Dedifferentiated amniotic fluid mesenchymal stem cell (primary cell): ENCODE data around the gene OR10A3.

ENCODE experiments used
- DNase-seq: peaks from one replicate; pipeline ENCODE4 v3.0.0-alpha.2; 2016; ENCODE audit errors: extremely low spot score

OR10A3 gene

DNA sequence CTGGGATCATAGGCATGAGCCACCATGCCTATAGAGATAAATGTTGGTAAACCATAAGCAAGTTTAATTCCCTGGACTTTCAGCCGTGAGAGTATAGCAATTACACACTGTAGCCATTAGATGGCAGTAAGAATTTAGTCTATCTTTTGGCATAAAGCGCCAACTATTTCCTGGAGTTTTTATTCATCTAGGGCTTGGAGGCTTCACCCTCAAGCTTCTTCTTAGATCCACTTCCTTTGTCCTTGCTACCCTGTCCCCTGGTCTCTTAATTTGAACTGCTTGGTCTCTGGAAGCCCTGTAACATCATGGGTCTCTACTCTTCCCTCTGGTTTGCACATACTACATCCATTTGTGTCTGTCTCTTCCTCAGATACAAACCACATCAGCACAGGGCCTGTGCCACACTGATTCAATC is 48.7 kb downstream of the OR10A3 start:
- DNase-seq = peak; percentile 79

DNA sequence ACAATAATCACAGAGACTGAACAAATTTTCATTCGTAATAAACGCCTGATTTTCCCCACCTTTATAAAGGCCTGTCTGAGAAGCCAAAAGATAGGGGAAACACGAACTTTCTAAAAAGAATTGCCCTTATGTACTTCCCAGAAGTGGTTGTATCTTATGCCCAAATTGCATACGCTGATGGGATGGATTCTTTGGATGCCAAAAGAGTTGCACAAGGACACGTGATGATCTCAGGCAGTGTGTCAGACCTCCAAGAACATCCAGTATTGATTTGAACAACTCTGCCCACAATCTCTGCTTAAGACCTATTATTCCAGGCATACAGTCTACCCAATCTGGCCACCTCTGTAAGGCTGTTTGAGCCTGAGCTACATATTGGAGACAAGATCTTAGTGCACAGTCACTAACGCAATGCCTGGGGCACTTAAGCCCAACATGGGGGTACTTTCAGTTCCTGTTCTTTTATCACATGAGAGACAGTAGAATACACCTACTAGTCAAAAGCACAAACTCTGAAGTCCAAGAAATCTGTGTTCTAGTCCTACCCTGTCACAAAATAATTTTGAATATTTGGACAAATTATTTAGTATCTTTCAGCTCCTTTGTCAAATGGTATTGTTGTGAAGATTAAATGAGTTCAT is 49.3 kb downstream of the OR10A3 start:
- DNase-seq = peak; percentile 82

DNA sequence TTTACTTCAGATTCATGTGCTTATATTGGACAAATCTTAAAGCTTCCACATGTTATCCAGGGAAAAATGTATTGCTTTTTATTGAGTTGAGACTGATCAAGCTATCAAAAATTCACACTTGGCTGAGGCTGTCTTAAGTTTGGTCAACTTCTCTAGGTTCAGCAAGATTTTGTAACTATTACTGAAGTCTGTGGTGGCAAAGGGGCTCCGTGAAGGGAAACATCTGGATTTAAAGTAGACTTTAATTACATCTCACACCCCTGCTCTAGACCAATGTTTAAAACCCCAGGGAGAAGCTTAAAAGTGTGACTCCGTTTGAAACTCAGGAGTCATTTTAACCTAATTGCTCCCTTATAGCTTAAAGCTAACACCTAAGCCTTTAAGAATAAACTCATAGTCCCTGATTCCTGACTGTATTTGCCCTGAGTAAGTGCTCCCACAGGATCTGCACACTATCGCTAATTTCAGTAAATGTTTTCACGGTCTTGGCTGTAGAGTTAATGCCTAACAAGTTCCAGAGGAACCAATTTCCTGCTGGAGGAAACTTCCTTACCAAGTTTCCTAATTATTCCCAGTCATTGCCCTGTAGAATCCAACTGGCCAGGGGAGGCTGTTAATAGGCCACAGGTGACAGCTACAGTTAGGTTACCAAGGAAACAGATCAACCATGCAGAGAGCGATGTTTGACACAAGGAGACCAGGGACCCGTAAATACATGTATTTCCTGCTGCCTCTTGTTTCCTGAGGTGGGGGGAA is 50.9 kb downstream of the OR10A3 start:
- DNase-seq = no peak

DNA sequence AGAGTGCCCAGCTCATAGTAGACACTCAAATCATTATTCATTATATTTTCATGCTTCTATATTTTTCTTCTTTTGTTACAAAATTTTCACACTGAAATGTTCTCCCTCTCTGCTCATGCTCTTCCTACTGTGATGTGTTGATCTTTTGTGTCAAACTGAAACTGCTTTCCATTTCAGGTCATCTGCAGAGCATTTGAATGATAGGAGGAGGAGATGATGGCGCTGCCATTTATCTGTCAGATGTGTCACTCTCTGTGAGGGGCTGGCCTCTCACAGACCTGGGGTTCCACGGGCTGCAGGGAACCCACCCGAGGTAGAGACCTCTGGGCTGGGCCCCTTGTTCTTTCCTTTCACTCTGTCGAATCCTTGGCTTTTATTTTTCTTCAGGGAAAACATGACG is 51.5 kb downstream of the OR10A3 start:
- no peak for DNase-seq
